ENCODE data around the gene SHMT2.

SHMT2 gene

GRCh38 chr12:57215668-57216013 lies 13.9 kb upstream of the SHMT2 start:
- no peak for DNase-seq

GRCh38 chr12:57216014-57216911 lies 13.2 kb upstream of the SHMT2 start, which contains the start of gene NXPH4:
TSS of gene NXPH4 (plus strand) at chr12:57216794. CDS start at chr12:57216970, 176 bp downstream.
- DNase-seq, result no peak

- DNase-seq, result no peak
Observed at GRCh38 chr12:57216921-57217879, 12.3 kb upstream of the SHMT2 start.

GRCh38 chr12:57218030-57218853 lies 11.3 kb upstream of the SHMT2 start:
- DNase-seq, result no peak

- DNase-seq, result no peak
Observed at GRCh38 chr12:57219205-57219992, 10.1 kb upstream of the SHMT2 start.

GRCh38 chr12:57219993-57220754 lies 9.3 kb upstream of the SHMT2 start:
- no peak for DNase-seq

- DNase-seq, result no peak
Observed at GRCh38 chr12:57220770-57221168, 8.7 kb upstream of the SHMT2 start.

- DNase-seq, result no peak
Observed at GRCh38 chr12:57221169-57221917, 8.2 kb upstream of the SHMT2 start.

GRCh38 chr12:57222286-57223190 lies 7.0 kb upstream of the SHMT2 start:
- no peak for DNase-seq

GRCh38 chr12:57223191-57224165 lies 6.0 kb upstream of the SHMT2 start:
- DNase-seq, result no peak

GRCh38 chr12:57224278-57224972 lies 5.1 kb upstream of the SHMT2 start:
- no peak for DNase-seq

- DNase-seq, result no peak
Observed at GRCh38 chr12:57224973-57225679, 4.4 kb upstream of the SHMT2 start.

- DNase-seq, result no peak
Observed at GRCh38 chr12:57225680-57226210, 3.8 kb upstream of the SHMT2 start.

GRCh38 chr12:57226588-57227314 lies 2.8 kb upstream of the SHMT2 start:
- no peak for DNase-seq

GRCh38 chr12:57227315-57228115 lies 2.0 kb upstream of the SHMT2 start:
- DNase-seq, result no peak
